ENCODE results near the gene PCBP3.

GRCh38 chr21:45632637-45633251 is 10.8 kb upstream of the PCBP3 start:
- TF ChIP-seq CTCF (conservative IDR thresholded peaks at IDR 0.05) (no peak), ZFX (IDR thresholded peaks at IDR 0.05) (no peak)

Measured in C4-2B (cell line).